H9 (cell line): ENCODE data around the gene PHACTR1. TPM values are rescaled to one million over a fixed set of nuclear protein-coding genes. Genes with fewer than 3 reads are reported as not detected.

Experiments used
- DNase-seq: peaks from one replicate; pipeline ENCODE4 v3.0.0-alpha.2; 2017
- H2AFZ ChIP-seq: one replicate; pipeline ENCODE4 v1.6.1; 2013; ENCODE audit warnings: mild to moderate bottlenecking, low read length, control low read depth, moderate library complexity
- H2AK5ac ChIP-seq: 2 replicates; pipeline ENCODE4 v1.6.1; 2013; ENCODE audit warnings: low read length, control low read depth, mixed read lengths; ENCODE audit not compliant: insufficient read length
- H2BK120ac ChIP-seq: one replicate; pipeline ENCODE4 v1.6.1; 2013; ENCODE audit warnings: low read depth, mild to moderate bottlenecking, low read length, control low read depth, inconsistent platforms; ENCODE audit not compliant: poor library complexity, severe bottlenecking
- H2BK12ac ChIP-seq: 2 replicates; pipeline ENCODE4 v1.6.1; 2013; ENCODE audit warnings: low read length, control low read depth, mixed read lengths, low read depth; ENCODE audit not compliant: insufficient read length
- H2BK15ac ChIP-seq: 2 replicates; pipeline ENCODE4 v1.6.1; 2013; ENCODE audit warnings: low read depth, low read length, control low read depth
- H2BK20ac ChIP-seq: one replicate; pipeline ENCODE4 v1.6.1; 2013; ENCODE audit warnings: low read depth, mild to moderate bottlenecking, low read length, control low read depth, inconsistent platforms; ENCODE audit not compliant: poor library complexity, severe bottlenecking
- H2BK5ac ChIP-seq: 2 replicates; pipeline ENCODE4 v1.6.1; 2013; ENCODE audit warnings: low read length, control low read depth, mixed read lengths; ENCODE audit not compliant: insufficient read length
- H3K14ac ChIP-seq: 2 replicates; pipeline ENCODE4 v1.6.1; 2013; ENCODE audit warnings: low read length, control low read depth; ENCODE audit not compliant: insufficient read depth
- H3K18ac ChIP-seq: 2 replicates; pipeline ENCODE4 v1.6.1; 2013; ENCODE audit warnings: low read depth, mild to moderate bottlenecking, mixed read lengths, low read length, control low read depth; ENCODE audit not compliant: insufficient read length
- H3K23ac ChIP-seq: 2 replicates; pipeline ENCODE4 v1.6.1; 2013; ENCODE audit warnings: low read length, control low read depth, mixed read lengths, low read depth; ENCODE audit not compliant: insufficient read length
- H3K23me2 ChIP-seq: 2 replicates; pipeline ENCODE4 v1.6.1; 2013; ENCODE audit warnings: low read depth, mild to moderate bottlenecking, mixed read lengths, low read length, control low read depth; ENCODE audit not compliant: insufficient read length, poor library complexity, severe bottlenecking
- H3K27ac ChIP-seq: 2 replicates; pipeline ENCODE4 v1.5.1; 2013; ENCODE audit warnings: low read length, control low read depth, mixed read lengths, low read depth; ENCODE audit not compliant: insufficient read length
- H3K27me3 ChIP-seq: 2 replicates; pipeline ENCODE4 v1.6.1; 2013; ENCODE audit warnings: low read length, control low read depth, inconsistent platforms; ENCODE audit not compliant: insufficient read depth
- H3K4ac ChIP-seq: 2 replicates; pipeline ENCODE4 v1.6.1; 2013; ENCODE audit warnings: low read depth, mild to moderate bottlenecking, control low read depth, inconsistent platforms, low read length, moderate library complexity
- H3K4me1 ChIP-seq: 2 replicates; pipeline ENCODE4 v1.6.1; 2013; ENCODE audit warnings: low read length, control low read depth, inconsistent platforms; ENCODE audit not compliant: insufficient read depth
- H3K4me2 ChIP-seq: 2 replicates; pipeline ENCODE4 v1.6.1; 2013; ENCODE audit warnings: low read length, control low read depth, mixed read lengths; ENCODE audit not compliant: insufficient read length, insufficient read depth
- H3K56ac ChIP-seq: 2 replicates; pipeline ENCODE4 v1.6.1; 2013; ENCODE audit warnings: low read depth, mild to moderate bottlenecking, mixed read lengths, low read length, control low read depth; ENCODE audit not compliant: insufficient read length
- H3K79me1 ChIP-seq: 2 replicates; pipeline ENCODE4 v1.6.1; 2013; ENCODE audit warnings: low read depth, mild to moderate bottlenecking, moderate library complexity, low read length, control low read depth, inconsistent platforms; ENCODE audit not compliant: insufficient read depth, poor library complexity, severe bottlenecking
- H3K79me2 ChIP-seq: 2 replicates; pipeline ENCODE4 v1.6.1; 2013; ENCODE audit warnings: low read length, control low read depth, inconsistent platforms; ENCODE audit not compliant: insufficient read depth
- H3K9ac ChIP-seq: 2 replicates; pipeline ENCODE4 v1.6.1; 2013; ENCODE audit warnings: low read length, control low read depth, mixed read lengths; ENCODE audit not compliant: insufficient read length; ENCODE audit errors: extremely low read depth
- H3K9me3 ChIP-seq: one replicate; pipeline ENCODE4 v1.6.1; 2013; ENCODE audit warnings: low read depth, low read length, inconsistent platforms; ENCODE audit not compliant: control insufficient read depth
- H3T11ph ChIP-seq: one replicate; pipeline ENCODE4 v1.6.1; 2013; ENCODE audit warnings: mild to moderate bottlenecking, low read length, control low read depth, inconsistent platforms
- H4K20me1 ChIP-seq: one replicate; pipeline ENCODE4 v1.6.1; 2013; ENCODE audit not compliant: control insufficient read depth, insufficient read length, insufficient read depth
- H4K5ac ChIP-seq: 2 replicates; pipeline ENCODE4 v1.6.1; 2013; ENCODE audit warnings: low read depth, mild to moderate bottlenecking, mixed read lengths, low read length, control low read depth; ENCODE audit not compliant: insufficient read length
- H4K8ac ChIP-seq: replicated peaks from 2 replicates; pipeline ENCODE4 v1.6.1; 2013; ENCODE audit warnings: low read length, control low read depth, mixed read lengths, low read depth; ENCODE audit not compliant: insufficient read length
- H4K91ac ChIP-seq: 2 replicates; pipeline ENCODE4 v1.6.1; 2013; ENCODE audit warnings: low read depth, mild to moderate bottlenecking, moderate library complexity, mixed read lengths, low read length, control low read depth; ENCODE audit not compliant: insufficient read length
- H3K27ac Mint-ChIP-seq, 3 experiments: 2 replicates in 2 of 3; 3 replicates in 1 of 3; pipeline ENCODE4 v1.8.0; 2020 to 2021; ENCODE audit warnings: mixed read lengths in 3 of 3, mild to moderate bottlenecking in 1 of 3, moderate library complexity in 1 of 3
- H3K27me3 Mint-ChIP-seq: 2 replicates; pipeline ENCODE4 v1.8.0; 2021; ENCODE audit warnings: low read depth, mild to moderate bottlenecking, moderate library complexity, mixed read lengths
- H3K36me3 Mint-ChIP-seq, 3 experiments: 2 replicates in 2 of 3; 3 replicates in 1 of 3; pipeline ENCODE4 v1.8.0; 2020 to 2021; ENCODE audit warnings: low read depth in 3 of 3, mixed read lengths in 3 of 3; ENCODE audit not compliant: insufficient read depth in 1 of 3
- H3K4me1 Mint-ChIP-seq, 2 experiments: 2 replicates each; pipeline ENCODE4 v1.8.0; 2020; ENCODE audit warnings: mixed read lengths in 2 of 2
- H3K4me3 Mint-ChIP-seq, 2 experiments: 2 replicates in 1 of 2; 3 replicates in 1 of 2; pipeline ENCODE4 v1.8.0; 2020 to 2021; ENCODE audit warnings: mild to moderate bottlenecking in 2 of 2, mixed read lengths in 2 of 2, moderate library complexity in 1 of 2
- H3K9me3 Mint-ChIP-seq, 2 experiments: 2 replicates in 1 of 2; 3 replicates in 1 of 2; pipeline ENCODE4 v1.8.0; 2020; ENCODE audit warnings: mild to moderate bottlenecking in 2 of 2, mixed read lengths in 2 of 2, moderate library complexity in 1 of 2
- CTCF ChIP-seq: fragments of 200-600 bp; sonication (generic); conservative IDR thresholded peaks from 3 replicates; pipeline ENCODE4 v1.8.0; 2021; ENCODE audit warnings: antibody characterized with exemption, mild to moderate bottlenecking
- WGBS: extraction: QIAGEN DNeasy Blood & Tissue Kit; methylation state at CpG from one replicate; pipeline ENCODE4 v1.1.7; 2013; ENCODE audit warnings: missing lambda C conversion rate, low lambda C conversion rate, mixed read lengths; ENCODE audit not compliant: insufficient read length; ENCODE audit errors: extremely low coverage; 5-methylcytosine and 5-hydroxymethylcytosine counted together
- total RNA-seq: library from RNA; stranded (reverse); gene quantifications from 2 replicates; pipeline ENCODE4 v1.2.1, GENCODE V29; 2021

Gene PHACTR1
- total RNA-seq, 1 experiment from 2014 or later = 15.9 TPM

- no CpG with 5 or more reads among the region's 2 CpGs for WGBS
- H3K9ac ChIP-seq = no peak overlapping the region
- no peaks in the 10 kb centered on the region for H3K27me3 Mint-ChIP-seq
- no peaks in the 10 kb centered on the region for H3K9me3 ChIP-seq
- no peak overlapping the region for H3K18ac ChIP-seq
- H3K23me2 ChIP-seq = no peaks in the 10 kb centered on the region
- H3K4me2 ChIP-seq = no peak overlapping the region
- TF ChIP-seq CTCF = no peak
- H2BK120ac ChIP-seq = no peak overlapping the region
- peaks cover 2% of the 10 kb centered on the region; the same call in 1 of the 2 replicates for H3K4me1 ChIP-seq
- H3K27ac Mint-ChIP-seq = no peak overlapping the region
- no peak overlapping the region for H3K23ac ChIP-seq
- H3K79me2 ChIP-seq = no peaks in the 10 kb centered on the region
- H2AK5ac ChIP-seq = no peak overlapping the region
- H2AFZ ChIP-seq = no peak overlapping the region
- no peaks in the 10 kb centered on the region; a peak in 1 of 7 replicates for H3K36me3 Mint-ChIP-seq
- peaks cover 15% of the 10 kb centered on the region in 2 experiments for H3K4me1 Mint-ChIP-seq
- H3K4me3 Mint-ChIP-seq = no peak overlapping the region
- H3K79me1 ChIP-seq = no peaks in the 10 kb centered on the region
- no peak overlapping the region for H2BK15ac ChIP-seq
- H3K27ac ChIP-seq = no peak overlapping the region
- H3K9me3 Mint-ChIP-seq = no peaks in the 10 kb centered on the region
- H2BK5ac ChIP-seq = no peak overlapping the region
- no peak overlapping the region for H3K14ac ChIP-seq
- no peak overlapping the region for H4K5ac ChIP-seq
- no peak overlapping the region for H4K91ac ChIP-seq
- no peak overlapping the region for H4K8ac ChIP-seq
- no peak overlapping the region for H3K4ac ChIP-seq
- H2BK20ac ChIP-seq = no peak overlapping the region
- H3K27me3 ChIP-seq = no peaks in the 10 kb centered on the region
- no peak overlapping the region for H2BK12ac ChIP-seq
- no peak overlapping the region for H3K56ac ChIP-seq
- no peaks in the 10 kb centered on the region for H4K20me1 ChIP-seq
- no peak overlapping the region for H3T11ph ChIP-seq
- no peak for DNase-seq
Observed at GRCh38 chr6:12861603-12862002, 145.0 kb downstream of the PHACTR1 start.
